GM19035 (cell line): Measurements from ENCODE around the gene NUDT16L1.

Experiments used
- ATAC-seq: cut with Tn5 transposase; IDR thresholded peaks from one replicate; pipeline ENCODE4 v1.9.1; 2021; ENCODE audit not compliant: unreplicated experiment

NUDT16L1 gene

GRCh38 chr16:4682084-4682591 is 11.2 kb upstream of the NUDT16L1 start:
- ATAC-seq = no peak

DNA sequence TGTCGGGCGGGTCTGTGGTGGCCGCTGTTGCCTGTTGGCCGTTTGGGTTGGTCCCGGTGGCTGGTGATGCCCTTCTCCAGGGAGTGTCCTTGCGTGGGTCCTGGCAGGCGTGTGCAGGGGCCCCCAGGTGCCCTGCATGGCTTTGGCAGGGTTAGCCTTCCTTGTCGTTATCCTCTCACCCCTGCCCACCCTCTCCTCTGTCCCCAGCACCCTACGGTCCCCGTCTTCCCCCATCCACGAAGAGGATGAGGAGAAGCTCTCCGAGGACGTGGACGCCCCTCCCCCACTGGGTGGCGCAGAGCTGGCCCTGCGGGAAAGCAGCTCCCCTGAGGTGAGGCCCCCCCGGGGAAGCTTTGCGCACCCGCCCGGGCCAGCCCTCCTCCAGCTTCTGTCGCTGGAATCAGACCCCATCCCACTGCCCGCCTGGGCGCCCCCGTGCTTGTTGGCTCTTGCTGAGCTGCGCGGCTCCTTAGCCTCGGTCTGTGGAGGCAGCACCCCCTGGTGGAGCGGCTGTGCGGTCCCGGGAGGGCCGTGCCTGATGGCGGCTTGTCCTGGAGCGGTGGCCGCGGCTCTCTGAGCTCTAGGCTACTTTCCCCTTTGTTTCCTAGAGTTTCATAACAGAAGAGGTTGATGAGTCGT is 10.6 kb upstream of the NUDT16L1 start:
- ATAC-seq = no peak

GRCh38 chr16:4683255-4684057 is 9.9 kb upstream of the NUDT16L1 start:
- ATAC-seq = no peak

DNA sequence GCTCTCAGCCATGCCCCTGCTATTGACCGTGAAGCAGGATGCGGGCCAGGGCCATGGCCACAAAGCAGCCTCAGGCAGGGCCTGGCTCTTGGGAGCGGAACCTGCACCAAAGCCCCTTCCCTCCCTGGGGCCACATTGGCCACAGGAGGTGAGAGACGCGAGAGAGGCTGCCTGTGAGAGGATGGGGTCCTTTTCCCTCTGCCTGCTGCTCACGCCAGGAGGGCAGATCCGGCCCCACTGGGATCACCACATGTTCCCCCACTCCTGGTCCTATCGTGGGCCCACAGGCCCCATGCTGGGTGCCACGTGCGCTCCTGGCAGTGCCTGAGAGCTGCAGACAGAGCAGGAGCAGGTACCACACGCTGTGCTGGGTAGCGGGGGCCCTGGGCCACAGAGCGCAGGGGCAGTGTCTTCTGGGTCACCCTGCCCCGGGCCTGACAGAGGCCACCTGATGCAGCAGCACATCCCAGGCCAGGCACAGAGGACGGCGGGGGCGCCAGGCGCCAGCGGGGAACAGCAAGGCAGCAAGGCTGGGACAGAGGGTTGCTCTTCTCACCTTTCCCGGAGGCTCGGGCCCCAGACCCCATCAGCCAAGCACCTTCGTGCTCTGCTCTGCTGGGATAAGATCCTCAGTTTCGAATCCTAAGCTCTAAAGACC is 9.2 kb upstream of the NUDT16L1 start:
- ATAC-seq = no peak

DNA sequence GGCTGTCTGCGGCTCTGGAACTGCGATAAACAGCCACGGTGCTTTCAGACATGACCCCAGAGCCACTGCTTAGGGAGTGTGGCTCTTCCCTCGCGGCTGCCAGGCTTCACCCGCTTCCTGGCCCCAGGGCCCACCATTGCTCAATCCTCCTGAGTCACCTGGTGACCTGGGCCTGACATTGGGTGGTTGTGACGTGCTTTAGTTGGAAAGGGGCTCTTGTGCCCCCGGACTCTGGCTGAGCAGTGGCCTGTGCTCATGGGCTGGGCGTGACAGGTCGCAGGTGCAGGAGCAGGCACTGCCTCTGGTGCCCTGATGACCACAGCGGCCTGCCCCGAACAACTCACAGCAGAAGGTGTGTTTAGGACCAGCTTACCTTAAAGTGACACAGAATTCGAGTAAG is 8.6 kb upstream of the NUDT16L1 start:
- ATAC-seq = no peak

DNA sequence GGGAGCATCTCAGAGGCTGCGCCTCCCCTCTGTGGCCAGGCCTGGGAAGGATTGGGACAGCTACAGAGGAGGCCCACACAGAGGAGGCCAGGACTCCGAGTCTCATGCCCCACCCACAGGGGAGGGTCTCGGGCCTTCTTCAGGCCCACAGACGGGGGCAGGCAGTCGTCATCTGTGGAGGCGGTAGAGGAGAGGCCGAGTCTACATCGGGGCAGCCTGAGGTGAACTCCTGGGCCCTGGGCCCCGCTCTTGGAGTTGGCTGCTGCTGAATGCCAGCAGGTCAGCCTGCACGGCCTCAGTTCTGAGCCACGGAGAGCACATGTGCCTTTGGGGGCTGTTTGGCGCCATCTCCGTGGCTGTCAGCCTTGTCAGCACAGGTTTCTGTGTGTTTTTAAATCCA is 8.1 kb upstream of the NUDT16L1 start:
- no peak for ATAC-seq

- ATAC-seq = no peak
These were observed 7.4 kb upstream of the NUDT16L1 start for GRCh38 chr16:4685776-4686496.

GRCh38 chr16:4686497-4687210 is 6.7 kb upstream of the NUDT16L1 start:
- no peak for ATAC-seq

- ATAC-seq = no peak
These were observed 5.9 kb upstream of the NUDT16L1 start for GRCh38 chr16:4687416-4687815.

GRCh38 chr16:4687946-4688673 is 5.3 kb upstream of the NUDT16L1 start:
- ATAC-seq = no peak

GRCh38 chr16:4688674-4689045 is 4.7 kb upstream of the NUDT16L1 start:
- no peak for ATAC-seq

DNA sequence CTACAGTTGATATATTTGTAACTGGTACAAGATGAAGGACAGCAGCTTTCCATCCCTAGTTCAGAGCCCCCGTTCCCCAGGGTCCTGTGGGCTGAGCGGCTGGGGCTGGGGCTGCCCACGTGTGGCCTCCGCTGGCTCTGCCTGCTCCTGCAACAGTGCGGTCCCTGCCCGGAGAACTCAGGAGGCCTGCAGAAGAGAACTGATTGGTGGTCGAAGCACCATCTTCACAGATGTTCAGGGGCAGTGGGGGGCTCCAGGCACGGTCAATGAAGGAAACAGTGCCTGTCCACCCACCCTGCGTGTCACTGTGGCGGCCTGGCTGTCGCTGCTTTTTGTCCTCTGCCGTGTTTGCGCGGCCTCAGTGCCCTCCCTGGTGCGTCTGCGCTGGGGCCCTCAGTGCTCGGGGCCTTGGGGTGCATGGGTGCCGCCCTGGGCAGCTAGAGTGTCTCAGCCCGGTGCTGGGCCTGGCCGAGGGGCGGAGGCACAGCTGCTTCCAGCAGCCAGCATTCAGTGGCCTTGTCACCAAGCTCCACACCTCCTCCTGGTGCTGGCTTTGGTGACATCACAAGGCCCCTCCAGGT is 4.2 kb upstream of the NUDT16L1 start:
- ATAC-seq = no peak

- no peak for ATAC-seq
These were observed 3.3 kb upstream of the NUDT16L1 start for GRCh38 chr16:4689864-4690704.

GRCh38 chr16:4690946-4691665 is 2.3 kb upstream of the NUDT16L1 start:
- no peak for ATAC-seq

DNA sequence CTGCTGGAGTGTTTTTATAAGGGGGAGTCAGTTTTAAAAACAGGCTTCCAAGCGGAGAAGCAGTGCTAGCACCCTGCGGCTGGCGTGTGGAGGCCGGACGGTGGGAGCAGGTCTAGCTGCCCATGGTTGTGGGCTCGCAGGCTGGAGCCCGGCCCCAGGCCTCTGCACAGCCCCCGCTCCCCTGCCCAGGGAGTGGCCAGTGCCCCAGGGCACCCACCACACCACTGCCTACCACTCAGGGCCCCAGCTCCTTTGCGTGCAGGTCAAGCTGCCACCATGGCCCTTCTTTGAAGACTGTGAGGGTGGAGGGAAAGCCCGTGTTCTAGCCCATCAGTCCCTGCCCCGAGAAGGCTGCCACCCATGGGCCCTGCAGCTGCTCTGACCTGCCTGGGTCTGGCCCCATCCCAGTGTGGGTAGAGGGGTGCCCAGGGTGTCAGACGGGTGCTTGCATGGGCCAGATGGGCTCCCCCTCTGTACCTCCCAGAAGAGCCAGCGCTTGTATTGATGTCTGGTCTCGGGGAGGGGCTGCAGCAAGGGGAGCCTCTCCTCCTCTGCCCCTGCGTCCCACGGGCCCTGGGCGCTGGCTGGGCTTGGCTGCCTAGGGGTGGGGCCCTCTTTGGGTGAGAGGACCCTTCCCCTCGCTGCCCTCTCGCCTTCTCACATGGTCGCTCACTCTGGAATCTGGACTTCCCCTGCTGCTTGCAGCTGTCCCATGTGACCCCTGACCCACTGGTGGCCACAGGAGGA is 1.5 kb upstream of the NUDT16L1 start:
- ATAC-seq = no peak

- peak; percentile 16 for ATAC-seq
These were observed 684 bp upstream of the NUDT16L1 start for GRCh38 chr16:4692460-4693295.
